ENCODE data around the gene DTNA.

The DTNA gene

GRCh38 chr18:34809451-34810072 lies 99.5 kb downstream of the DTNA start:
- DNase-seq, result no peak

- DNase-seq, result no peak
Observed at GRCh38 chr18:34816183-34816582, 106.1 kb downstream of the DTNA start.

GRCh38 chr18:34817636-34818035 lies 107.5 kb downstream of the DTNA start:
- no peak for DNase-seq

- DNase-seq, result no peak
Observed at GRCh38 chr18:34818064-34818463, 108.0 kb downstream of the DTNA start.

GRCh38 chr18:34820360-34821065 lies 110.4 kb downstream of the DTNA start:
- DNase-seq, result no peak

- no peak for DNase-seq
Observed at GRCh38 chr18:34821669-34822210, 111.6 kb downstream of the DTNA start.

- no peak for DNase-seq
Observed at GRCh38 chr18:34828093-34828492, 118.0 kb downstream of the DTNA start.

- DNase-seq, result no peak
Observed at GRCh38 chr18:34834897-34835296, 124.8 kb downstream of the DTNA start.

GRCh38 chr18:34835466-34835865 lies 125.4 kb downstream of the DTNA start:
- no peak for DNase-seq

GRCh38 chr18:34837769-34838272 lies 127.7 kb downstream of the DTNA start:
- DNase-seq, result no peak

GRCh38 chr18:34838669-34839068 lies 128.6 kb downstream of the DTNA start:
- DNase-seq, result no peak

- no peak for DNase-seq
Observed at GRCh38 chr18:34840256-34840826, 130.2 kb downstream of the DTNA start.

- DNase-seq, result no peak
Observed at GRCh38 chr18:34841891-34842290, 131.8 kb downstream of the DTNA start.

GRCh38 chr18:34844072-34844471 lies 134.0 kb downstream of the DTNA start:
- no peak for DNase-seq

GRCh38 chr18:34844732-34845459 lies 134.8 kb downstream of the DTNA start:
- DNase-seq, result no peak

GRCh38 chr18:34847408-34847807 lies 137.3 kb downstream of the DTNA start:
- no peak for DNase-seq

- no peak for DNase-seq
Observed at GRCh38 chr18:34848156-34848555, 138.1 kb downstream of the DTNA start.

GRCh38 chr18:34848695-34849094 lies 138.6 kb downstream of the DTNA start:
- no peak for DNase-seq

GRCh38 chr18:34857320-34857719 lies 147.2 kb downstream of the DTNA start:
- DNase-seq, result no peak

- DNase-seq, result no peak
Observed at GRCh38 chr18:34858188-34858587, 148.1 kb downstream of the DTNA start.

- no peak for DNase-seq
Observed at GRCh38 chr18:34859496-34859895, 149.4 kb downstream of the DTNA start.

- no peak for DNase-seq
Observed at GRCh38 chr18:34862561-34862960, 152.5 kb downstream of the DTNA start.

GRCh38 chr18:34863702-34864101 lies 153.6 kb downstream of the DTNA start:
- DNase-seq, result no peak
